Stimulated activated CD8-positive, alpha-beta memory T cell treated with anti-CD3 and anti-CD28 coated beads, Interleukin-12 subunit alpha, Interleukin-12 subunit beta, amount 100 ng/mL, for 4 hours (primary cell): Measurements from ENCODE around the gene LSP1.
"Not testable (repeated sequence)": the region's sequence is repeated elsewhere in the genome, so short reads cannot be mapped to it uniquely, and the experiment has no call there.

Source experiments
- DNase-seq: peaks from one replicate; pipeline ENCODE4 v3.0.0-alpha.2; 2020; ENCODE audit warnings: low read depth

The LSP1 gene

DNA sequence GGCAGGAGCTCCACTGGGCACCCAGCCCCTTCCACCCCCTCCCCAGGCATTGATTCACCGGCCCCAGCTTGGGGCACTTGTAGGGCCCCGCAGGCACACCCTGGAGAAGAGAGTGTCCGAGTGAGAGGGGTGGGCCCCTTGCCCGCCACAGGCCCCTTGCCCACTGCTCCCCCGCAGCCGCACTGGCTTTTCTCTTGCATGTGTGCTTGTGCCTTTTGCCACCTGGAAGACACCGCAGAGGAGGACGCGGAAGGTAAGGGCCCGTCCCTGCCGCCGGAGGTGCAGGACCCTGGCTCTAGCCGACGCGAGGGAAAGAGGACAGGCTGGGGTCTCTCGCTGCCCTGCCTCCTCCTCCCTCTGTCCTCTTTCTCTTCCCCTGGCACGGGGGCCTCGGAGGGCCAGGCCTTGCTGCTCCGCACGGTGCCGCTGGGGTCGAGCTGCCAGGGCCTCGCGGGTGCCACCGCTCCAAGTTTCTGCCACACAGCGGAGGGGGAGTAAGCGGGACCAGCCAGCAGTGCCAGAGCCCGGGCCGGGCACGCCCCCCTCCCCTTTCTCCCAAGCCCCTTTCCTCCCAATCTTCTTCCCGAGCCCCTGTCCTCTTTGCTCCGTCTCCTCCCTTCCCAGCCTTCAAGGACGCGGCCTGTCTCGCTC lies 76.1 kb downstream of the LSP1 start:
- DNase-seq = no peak

GRCh38 chr11:1929621-1930461 lies 77.0 kb downstream of the LSP1 start:
- DNase-seq = no peak

DNA sequence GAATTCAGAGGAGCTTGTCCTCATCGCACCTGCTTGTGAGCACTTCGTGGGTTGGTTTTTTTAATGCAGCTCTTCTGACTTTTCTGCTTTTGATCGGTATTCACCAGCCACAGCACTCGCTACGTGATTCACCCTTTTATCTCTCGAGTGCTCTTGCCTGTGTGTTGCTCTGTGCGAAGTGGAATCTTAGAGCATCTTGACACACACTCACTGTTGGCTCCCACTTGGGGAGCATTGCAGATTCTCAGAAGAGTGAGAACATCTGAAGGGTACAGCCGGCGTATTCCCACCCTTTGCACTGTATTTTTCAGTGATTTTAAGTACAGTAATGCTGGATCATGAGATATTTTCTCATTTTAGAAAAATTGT lies 77.6 kb downstream of the LSP1 start:
- DNase-seq = no peak

- no peak for DNase-seq
These were observed 78.6 kb downstream of the LSP1 start for GRCh38 chr11:1931341-1932104.

- no peak for DNase-seq
These were observed 79.2 kb downstream of the LSP1 start for GRCh38 chr11:1932105-1932480.

- DNase-seq = no peak
These were observed 79.8 kb downstream of the LSP1 start for GRCh38 chr11:1932681-1933080.

- no peak for DNase-seq
These were observed 80.8 kb downstream of the LSP1 start for GRCh38 chr11:1933416-1934334.

- no peak for DNase-seq
These were observed 81.7 kb downstream of the LSP1 start for GRCh38 chr11:1934335-1935155.

- no peak for DNase-seq
These were observed 82.5 kb downstream of the LSP1 start for GRCh38 chr11:1935156-1936071.

DNA sequence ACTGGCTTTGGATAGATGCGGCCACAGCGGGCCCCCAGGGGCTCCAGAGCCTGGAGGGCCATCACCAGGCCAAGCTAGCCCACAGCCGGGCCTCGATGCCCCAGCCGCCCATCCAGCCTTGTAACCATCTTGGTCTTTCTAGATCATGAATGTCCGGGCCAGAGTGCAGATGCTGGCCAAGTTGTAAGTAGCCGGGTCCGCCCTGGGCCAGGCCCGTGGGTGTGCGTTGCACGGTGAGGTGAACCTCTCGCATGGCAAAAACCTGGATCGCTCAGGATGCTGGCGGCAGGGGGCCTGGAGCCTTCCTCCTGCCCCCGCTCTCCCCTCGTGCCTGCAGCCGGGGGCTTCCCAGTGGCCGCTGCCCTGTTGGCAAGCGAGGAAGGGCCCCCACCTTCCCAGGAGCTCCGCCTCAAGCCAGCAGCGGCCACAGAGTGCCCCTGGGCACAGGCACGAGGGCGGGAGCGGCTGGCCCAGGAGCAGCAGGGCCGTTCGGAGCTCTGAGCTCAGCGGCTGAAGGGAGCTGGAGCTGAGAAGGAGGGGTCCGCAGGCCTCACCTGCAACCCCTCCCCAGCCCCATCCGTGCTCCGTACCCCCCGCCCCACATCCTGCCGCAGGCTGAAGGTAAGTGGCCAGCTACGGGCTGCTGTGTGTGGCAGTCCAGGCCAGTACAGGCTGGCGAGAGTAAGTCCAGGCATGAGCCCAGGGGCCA lies 83.3 kb downstream of the LSP1 start:
- no peak for DNase-seq

- DNase-seq = no peak
These were observed 84.1 kb downstream of the LSP1 start for GRCh38 chr11:1936781-1937615.

DNA sequence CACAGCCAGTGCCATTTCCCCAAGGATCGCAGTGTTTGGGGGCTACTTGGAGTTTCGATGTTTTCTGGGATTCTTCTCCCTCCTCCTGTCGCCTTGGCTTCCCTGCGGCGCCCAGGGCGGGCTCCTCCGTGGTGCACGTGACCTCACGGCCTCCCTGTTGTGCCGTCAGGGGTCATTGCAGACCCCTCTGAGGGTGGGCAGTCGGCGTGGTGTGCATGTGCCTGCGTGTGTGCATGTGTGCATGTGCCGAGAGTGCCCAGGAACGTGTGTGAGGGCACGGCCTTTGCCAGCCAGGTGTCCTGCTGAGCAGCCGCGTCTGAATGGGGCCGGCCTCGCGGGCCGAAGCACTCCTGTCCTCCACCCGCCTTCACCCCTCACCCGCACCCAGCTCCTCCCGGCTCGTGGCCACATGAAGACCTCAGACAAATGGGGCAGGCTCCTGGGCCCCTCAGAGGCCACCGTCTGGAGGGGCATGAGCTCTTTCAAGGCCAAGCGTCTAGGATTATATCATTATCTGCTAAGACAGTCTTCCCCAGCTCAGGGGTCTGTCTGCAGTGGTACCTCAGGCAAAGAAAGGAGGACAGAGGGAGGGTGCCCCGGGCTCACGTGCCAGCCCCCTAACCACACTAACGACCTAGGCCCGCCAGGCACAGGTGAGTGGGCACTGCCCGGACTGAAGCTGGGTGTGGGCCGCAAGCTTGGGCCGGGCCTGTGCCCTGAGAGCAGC lies 84.9 kb downstream of the LSP1 start:
- no peak for DNase-seq

GRCh38 chr11:1938343-1939005 lies 85.6 kb downstream of the LSP1 start:
- no peak for DNase-seq

- no peak for DNase-seq
These were observed 86.2 kb downstream of the LSP1 start for GRCh38 chr11:1939006-1939625.

- not testable (repeated sequence) for DNase-seq
These were observed 86.9 kb downstream of the LSP1 start for GRCh38 chr11:1939788-1940187.
